Measurements from ENCODE around the gene GPR142. TPM values are rescaled to one million over a fixed set of nuclear protein-coding genes. Genes with fewer than 3 reads are reported as not detected.

GPR142 gene
- total and polyA plus RNA-seq, 11 donors: not detected

DNA sequence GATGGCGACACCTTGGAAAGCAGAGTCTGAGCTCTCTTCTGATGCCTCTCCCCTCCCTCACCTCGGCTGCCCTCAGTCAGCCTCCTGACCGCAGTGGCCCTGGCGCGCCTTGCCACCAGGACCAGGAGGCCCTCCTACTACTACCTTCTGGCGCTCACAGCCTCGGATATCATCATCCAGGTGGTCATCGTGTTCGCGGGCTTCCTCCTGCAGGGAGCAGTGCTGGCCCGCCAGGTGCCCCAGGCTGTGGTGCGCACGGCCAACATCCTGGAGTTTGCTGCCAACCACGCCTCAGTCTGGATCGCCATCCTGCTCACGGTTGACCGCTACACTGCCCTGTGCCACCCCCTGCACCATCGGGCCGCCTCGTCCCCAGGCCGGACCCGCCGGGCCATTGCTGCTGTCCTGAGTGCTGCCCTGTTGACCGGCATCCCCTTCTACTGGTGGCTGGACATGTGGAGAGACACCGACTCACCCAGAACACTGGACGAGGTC is 4.4 kb downstream of the GPR142 start:
- intact Hi-C loops (cut with DNase I): loop anchor here in 2 of 10 donors (5.0 to 10.0 kb wide), 2 partner anchors 231 to 233 kb away; no protein-coding TSS in a partner anchor
- Histone ChIP-seq H3K27me3 (peaks cover 0 to 6% (median 0%) of the 10 kb centered on the region in 9 donors), H3K4me1 (peaks cover 0 to 23% (median 9%) of the 10 kb centered on the region in 12 donors), H3K27ac (no peak overlapping the region), H3K36me3 (no peaks in the 10 kb centered on the region), H3K9me3 (no peaks in the 10 kb centered on the region), H3K4me3 (no peak overlapping the region)
- WGBS, 4 donors: 95 to 98% (median 95%) methylated on average over 19 to 26 of the region's 26 CpGs
- no peak for ATAC-seq
- no peak for TF ChIP-seq POLR2A (IDR thresholded peaks at IDR 0.05)
- TF ChIP-seq, protein P1, sequence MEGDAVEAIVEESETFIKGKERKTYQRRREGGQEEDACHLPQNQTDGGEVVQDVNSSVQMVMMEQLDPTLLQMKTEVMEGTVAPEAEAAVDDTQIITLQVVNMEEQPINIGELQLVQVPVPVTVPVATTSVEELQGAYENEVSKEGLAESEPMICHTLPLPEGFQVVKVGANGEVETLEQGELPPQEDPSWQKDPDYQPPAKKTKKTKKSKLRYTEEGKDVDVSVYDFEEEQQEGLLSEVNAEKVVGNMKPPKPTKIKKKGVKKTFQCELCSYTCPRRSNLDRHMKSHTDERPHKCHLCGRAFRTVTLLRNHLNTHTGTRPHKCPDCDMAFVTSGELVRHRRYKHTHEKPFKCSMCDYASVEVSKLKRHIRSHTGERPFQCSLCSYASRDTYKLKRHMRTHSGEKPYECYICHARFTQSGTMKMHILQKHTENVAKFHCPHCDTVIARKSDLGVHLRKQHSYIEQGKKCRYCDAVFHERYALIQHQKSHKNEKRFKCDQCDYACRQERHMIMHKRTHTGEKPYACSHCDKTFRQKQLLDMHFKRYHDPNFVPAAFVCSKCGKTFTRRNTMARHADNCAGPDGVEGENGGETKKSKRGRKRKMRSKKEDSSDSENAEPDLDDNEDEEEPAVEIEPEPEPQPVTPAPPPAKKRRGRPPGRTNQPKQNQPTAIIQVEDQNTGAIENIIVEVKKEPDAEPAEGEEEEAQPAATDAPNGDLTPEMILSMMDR (IDR thresholded peaks at IDR 0.05): no peak
- no peak for DNase-seq

DNA sequence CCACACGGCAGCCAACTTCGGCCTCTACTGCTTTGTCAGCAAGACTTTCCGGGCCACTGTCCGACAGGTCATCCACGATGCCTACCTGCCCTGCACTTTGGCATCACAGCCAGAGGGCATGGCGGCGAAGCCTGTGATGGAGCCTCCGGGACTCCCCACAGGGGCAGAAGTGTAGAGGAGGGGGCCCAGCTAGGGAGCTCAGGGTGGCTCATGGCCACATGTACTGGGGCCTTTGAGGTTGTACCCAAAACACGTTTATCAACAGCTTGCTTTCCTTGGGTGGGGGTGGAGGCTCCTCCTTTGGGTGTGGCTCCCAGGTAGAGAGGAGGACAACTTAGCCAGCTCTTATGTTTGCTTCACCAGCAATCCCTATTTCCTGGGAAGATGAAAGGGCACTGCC is 5.1 kb downstream of the GPR142 start:
- peaks cover 0 to 23% (median 9%) of the 10 kb centered on the region in 12 donors for H3K4me1 ChIP-seq
- WGBS, 4 donors: 91 to 94% (median 92%) methylated on average over 8 to 9 of the region's 9 CpGs
- no peak overlapping the region for H3K4me3 ChIP-seq
- no peak for TF ChIP-seq POLR2A (IDR thresholded peaks at IDR 0.05)
- TF ChIP-seq, protein P1 (IDR thresholded peaks at IDR 0.05): no peak
- ATAC-seq: no peak
- H3K9me3 ChIP-seq: no peaks in the 10 kb centered on the region
- DNase-seq: no peak
- H3K36me3 ChIP-seq: no peaks in the 10 kb centered on the region
- H3K27me3 ChIP-seq: peaks cover 0 to 7% (median 0%) of the 10 kb centered on the region in 9 donors
- intact Hi-C loops (cut with DNase I): loop anchor here in 2 of 10 donors (5.0 to 10.0 kb wide), 2 partner anchors 230 to 232 kb away; no protein-coding TSS in a partner anchor
- H3K27ac ChIP-seq: no peak overlapping the region

DNA sequence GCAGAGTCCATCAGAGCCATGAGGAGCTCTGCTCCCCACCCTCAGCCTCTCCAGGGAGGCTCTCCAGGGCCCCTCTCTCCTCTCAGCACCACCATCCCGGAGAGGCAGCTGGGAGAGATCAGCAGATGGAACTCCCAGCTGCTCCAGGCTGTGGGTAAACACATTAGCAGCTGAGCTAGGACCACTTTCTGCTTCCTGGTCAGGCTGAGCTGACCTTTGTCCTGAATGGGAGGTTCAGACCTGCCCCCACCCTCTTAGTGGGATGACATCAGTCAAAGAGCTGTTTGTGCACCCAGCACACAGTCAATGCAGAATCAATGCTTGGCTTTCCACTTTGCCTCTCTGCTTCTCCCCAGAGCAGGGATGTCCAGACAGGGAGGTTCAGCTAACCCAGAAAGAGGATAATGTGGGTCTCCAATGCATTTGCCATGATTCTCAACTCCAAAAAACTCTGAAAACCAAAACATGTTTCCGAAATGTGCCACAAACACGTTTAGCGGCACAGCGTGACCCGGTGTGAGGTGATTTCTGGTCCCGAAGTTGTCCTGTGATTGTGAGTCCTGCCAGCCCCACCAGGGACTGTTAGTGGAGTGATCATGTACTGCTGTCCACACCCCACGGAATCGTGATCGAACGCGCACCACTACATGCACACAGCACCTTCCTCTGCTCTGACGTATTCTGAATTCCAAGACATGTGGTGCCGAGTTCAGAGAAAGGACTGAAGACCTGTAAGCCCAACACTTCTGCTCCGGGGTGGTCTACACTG is 6.7 kb downstream of the GPR142 start:
- Histone ChIP-seq H3K4me3 (no peak overlapping the region), H3K36me3 (no peaks in the 10 kb centered on the region), H3K27me3 (peaks cover 0 to 7% (median 0%) of the 10 kb centered on the region in 9 donors), H3K9me3 (no peaks in the 10 kb centered on the region), H3K4me1 (peaks cover 0 to 13% (median under 1%) of the 10 kb centered on the region in 12 donors), H3K27ac (peak overlapping the region in 7 of 12 donors; percentile 1 to 52 (median 23))
- intact Hi-C loops (cut with DNase I): loop anchor here in 2 of 10 donors (5.0 to 10.0 kb wide), 2 partner anchors 228 to 231 kb away; no protein-coding TSS in a partner anchor
- peak in 3 of 4 donors; percentile 37 to 64 (median 60) for ATAC-seq
- peak in 2 of 5 donors; percentile 48 to 58 for DNase-seq
- no peak for TF ChIP-seq POLR2A (IDR thresholded peaks at IDR 0.05)
- TF ChIP-seq, protein P1 (IDR thresholded peaks at IDR 0.05): no peak
- 82 to 90% (median 85%) methylated on average over 15 of the region's 15 CpGs for WGBS, 4 donors

DNA sequence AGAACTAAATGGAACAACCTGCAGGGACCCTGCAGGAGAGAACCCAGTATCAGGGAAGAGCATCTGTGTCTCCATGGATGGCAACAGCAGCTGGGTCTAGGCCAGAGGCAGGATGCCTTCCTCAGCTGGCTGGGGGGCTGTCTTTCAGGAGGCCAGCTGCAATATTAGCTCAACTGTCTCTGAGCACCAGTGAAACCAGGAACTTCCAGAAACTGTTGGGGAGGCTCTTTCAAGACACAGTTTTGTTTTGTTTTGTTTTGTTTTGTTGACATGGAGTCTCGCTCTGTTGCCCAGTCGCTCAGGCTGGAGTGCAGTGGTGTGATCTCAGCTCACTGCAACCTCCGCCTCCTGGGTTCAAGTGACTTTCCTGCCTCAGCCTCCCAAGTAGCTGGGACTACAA is 7.6 kb downstream of the GPR142 start:
- no peak overlapping the region for H3K4me3 ChIP-seq
- intact Hi-C loops (cut with DNase I): loop anchor here in 2 of 10 donors (5.0 to 10.0 kb wide), 2 partner anchors 227 to 230 kb away; no protein-coding TSS in a partner anchor
- H3K27ac ChIP-seq: no peak overlapping the region
- DNase-seq: no peak
- WGBS, 4 donors: 82 to 90% (median 87%) methylated on average over 3 of the region's 3 CpGs
- H3K4me1 ChIP-seq: peaks cover 0 to 15% (median 4%) of the 10 kb centered on the region in 12 donors
- H3K9me3 ChIP-seq: no peaks in the 10 kb centered on the region
- peaks cover 0 to 7% (median 0%) of the 10 kb centered on the region in 9 donors for H3K27me3 ChIP-seq
- H3K36me3 ChIP-seq: no peaks in the 10 kb centered on the region
- no peak for TF ChIP-seq POLR2A (IDR thresholded peaks at IDR 0.05)
- TF ChIP-seq, protein P1 (IDR thresholded peaks at IDR 0.05): no peak
- no peak for ATAC-seq

All from heart left ventricle (tissue), 16 donors.